HCT116 (cell line): Measurements from ENCODE around the gene SLC37A4. TPM values are rescaled to one million over a fixed set of nuclear protein-coding genes. Genes with fewer than 3 reads are reported as not detected.

Experiments used
- ATAC-seq: fragments of 200-7000 bp; cut with Tn5 transposase; 2 replicates; pipeline ENCODE4 v1.9.1; 2020; ENCODE audit warnings: mild to moderate bottlenecking, moderate library complexity
- BruUV-seq: library from RNA; stranded (reverse); fragments of 400-500 nt; replicated peaks from 2 replicates; lab custom pipeline; 2021; lab: Mats Ljungman, UMichigan
- CTCF ChIA-PET: fragments of 300-600 bp; sonication (Branson Sonifier 250); formaldehyde crosslinking; loops from one replicate; lab custom pipeline; 2021; ENCODE audit warnings: antibody characterized with exemption; lab: Charles Lee
- POLR2A ChIA-PET: fragments of 300-600, 350-600 bp; sonication (Branson Sonifier 250); formaldehyde crosslinking; loops from one replicate; lab custom pipeline; 2021; ENCODE audit warnings: antibody characterized with exemption; lab: Charles Lee
- RAD21 ChIA-PET, 2 experiments: fragments of 300-600 bp; sonication (Branson Sonifier 250); formaldehyde crosslinking; loops; one replicate each; lab custom pipeline; 2023; ENCODE audit warnings: low total read pairs in 2 of 2; ENCODE audit not compliant: uncharacterized antibody in 2 of 2, unreplicated experiment in 2 of 2, low non-redundant PET in 1 of 2; lab: Charles Lee
- DNase-seq: peaks from one replicate; pipeline ENCODE4 v3.0.0-alpha.2; 2010; ENCODE audit warnings: low read depth, low spot score
- H2AFZ ChIP-seq: fragments of 200-600 bp; shearing (Covaris generic), sonication (generic); 2 replicates; pipeline ENCODE4 v1.6.1; 2017; ENCODE audit warnings: low read depth, mixed run types, mixed read lengths, antibody characterized with exemption, low read length; ENCODE audit not compliant: poor library complexity, severe bottlenecking
- H3K27ac ChIP-seq: 2 replicates; pipeline ENCODE4 v1.5.1; 2012; ENCODE audit warnings: low read depth, low read length
- H3K27me3 ChIP-seq: fragments of 200-600 bp; sonication (generic); 2 replicates; pipeline ENCODE4 v1.6.1; 2016; ENCODE audit warnings: mixed run types, low read length, mixed read lengths; ENCODE audit not compliant: insufficient read depth
- H3K36me3 ChIP-seq, 2 experiments: fragments of 200-500 bp in 1 of 2; fragments of 200-600 bp in 1 of 2; sonication (Bioruptor generic) in 1 of 2; sonication (generic) in 1 of 2; 2 replicates each; pipeline versions ENCODE4 v1.5.1 to v1.6.1; 2014 to 2016; ENCODE audit warnings: low read length in 2 of 2, inconsistent platforms in 1 of 2, mixed read lengths in 1 of 2, mixed run types in 1 of 2; ENCODE audit not compliant: insufficient read depth in 2 of 2, control insufficient read depth in 1 of 2
- H3K4me1 ChIP-seq, 2 experiments: fragments of 200-600 bp in 1 of 2; sonication (generic) in 1 of 2; 2 replicates each; pipeline versions ENCODE4 v1.5.1 to v1.6.1; 2012 to 2017; ENCODE audit warnings: low read length in 2 of 2, inconsistent platforms in 1 of 2, mild to moderate bottlenecking in 1 of 2, mixed read lengths in 1 of 2, mixed run types in 1 of 2, moderate library complexity in 1 of 2; ENCODE audit not compliant: insufficient read depth in 2 of 2, control insufficient read depth in 1 of 2
- H3K4me2 ChIP-seq: fragments of 200-600 bp; sonication (generic); 2 replicates; pipeline ENCODE4 v1.6.1; 2017; ENCODE audit warnings: mixed run types, low read length, mixed read lengths
- H3K4me3 ChIP-seq, 2 experiments: fragments of 200-600 bp in 1 of 2; sonication (generic) in 1 of 2; replicated peaks in 1 of 2; 2 replicates each; pipeline ENCODE4 v1.5.1; 2011 to 2016; ENCODE audit warnings: low read length in 2 of 2, control low read depth in 1 of 2, low read depth in 1 of 2, mild to moderate bottlenecking in 1 of 2, mixed read lengths in 1 of 2, mixed run types in 1 of 2
- H3K79me2 ChIP-seq: fragments of 200-600 bp; sonication (generic); 2 replicates; pipeline ENCODE4 v1.6.1; 2017; ENCODE audit warnings: mild to moderate bottlenecking, mixed run types, low read length, moderate library complexity, mixed read lengths; ENCODE audit not compliant: insufficient read depth
- H3K9ac ChIP-seq: fragments of 200-600 bp; sonication (generic); 2 replicates; pipeline ENCODE4 v1.6.1; 2016; ENCODE audit warnings: low read length, mixed read lengths
- H3K9me2 ChIP-seq: fragments of 200-600 bp; sonication (generic), shearing (Covaris generic); 2 replicates; pipeline ENCODE4 v1.6.1; 2017; ENCODE audit warnings: mixed run types, mild to moderate bottlenecking, moderate library complexity; ENCODE audit not compliant: insufficient read depth
- H3K9me3 ChIP-seq, 2 experiments: fragments of 200-500 bp in 1 of 2; fragments of 200-600 bp in 1 of 2; sonication (Bioruptor generic) in 1 of 2; sonication (generic) in 1 of 2; 2 replicates each; pipeline ENCODE4 v1.6.1; 2014 to 2017; ENCODE audit warnings: low read length in 2 of 2, mixed read lengths in 2 of 2, inconsistent platforms in 1 of 2, low read depth in 1 of 2, mild to moderate bottlenecking in 1 of 2, mixed run types in 1 of 2, moderate library complexity in 1 of 2; ENCODE audit not compliant: control insufficient read depth in 1 of 2, insufficient read depth in 1 of 2
- H4K20me1 ChIP-seq: fragments of 200-600 bp; sonication (generic), shearing (Covaris generic); 2 replicates; pipeline ENCODE4 v1.6.1; 2017; ENCODE audit warnings: mixed run types, mild to moderate bottlenecking, moderate library complexity; ENCODE audit not compliant: insufficient read depth
- CBX3 ChIP-seq: IDR thresholded peaks from 2 replicates; pipeline ENCODE4 v1.6.1; 2012; ENCODE audit warnings: low read depth
- CEBPB ChIP-seq: IDR thresholded peaks from 2 replicates; pipeline ENCODE4 v1.6.1; 2012; ENCODE audit warnings: low read depth
- EZH2 ChIP-seq: fragments of 200-600 bp; sonication (generic); IDR thresholded peaks from 2 replicates; pipeline ENCODE4 v1.6.1; 2017; ENCODE audit warnings: antibody characterized with exemption, mixed run types
- EZH2phosphoT487 ChIP-seq: fragments of 200-600 bp; IDR thresholded peaks from 2 replicates; pipeline ENCODE4 v1.6.1; 2018; ENCODE audit warnings: antibody characterized with exemption, borderline replicate concordance
- JUND ChIP-seq: IDR thresholded peaks from 2 replicates; pipeline ENCODE4 v1.6.1; 2012
- POLR2A ChIP-seq: IDR thresholded peaks from 2 replicates; pipeline ENCODE4 v1.7.0; 2011; ENCODE audit warnings: borderline replicate concordance; ENCODE audit not compliant: insufficient read depth, insufficient read length; ENCODE audit errors: extremely low read depth
- SIN3A ChIP-seq: IDR thresholded peaks from 2 replicates; pipeline ENCODE4 v1.6.1; 2012; ENCODE audit warnings: low read depth
- SP1 ChIP-seq: IDR thresholded peaks from 2 replicates; pipeline ENCODE4 v1.6.1; 2012; ENCODE audit warnings: low read depth
- SRF ChIP-seq: IDR thresholded peaks from 2 replicates; pipeline ENCODE4 v1.6.1; 2012; ENCODE audit warnings: low read depth
- YY1 ChIP-seq: IDR thresholded peaks from 2 replicates; pipeline ENCODE4 v1.6.1; 2011; ENCODE audit warnings: low read length, low read depth, moderate library complexity, mild to moderate bottlenecking; ENCODE audit not compliant: insufficient replicate concordance; ENCODE audit errors: extremely low read depth
- ZFX ChIP-seq: fragments of 450-650 bp; IDR thresholded peaks from 2 replicates; pipeline ENCODE4 v1.6.1; 2017
- ZNF274 ChIP-seq: fragments of 200-500 bp; sonication (Bioruptor generic); IDR thresholded peaks from 2 replicates; pipeline ENCODE4 v1.6.1; 2014; ENCODE audit warnings: mild to moderate bottlenecking, low read depth, low read length, inconsistent platforms
- intact Hi-C: fragments of 100-400 bp; cut with micrococcal nuclease; formaldehyde crosslinking; loops from 2 replicates; pipeline ENCODE4 v1.10.0; 2022
- total RNA-seq: library from RNA; stranded (reverse); gene quantifications from one replicate; pipeline ENCODE4 v1.2.1, GENCODE V29; 2021; ENCODE audit not compliant: unreplicated experiment
- TF ChIP-seq, protein P1 (sequence below): IDR thresholded peaks from 2 replicates; pipeline ENCODE4 v1.6.1; 2012

Gene SLC37A4
- total RNA-seq, 1 experiment from 2014 or later, result 49.8 TPM

DNA sequence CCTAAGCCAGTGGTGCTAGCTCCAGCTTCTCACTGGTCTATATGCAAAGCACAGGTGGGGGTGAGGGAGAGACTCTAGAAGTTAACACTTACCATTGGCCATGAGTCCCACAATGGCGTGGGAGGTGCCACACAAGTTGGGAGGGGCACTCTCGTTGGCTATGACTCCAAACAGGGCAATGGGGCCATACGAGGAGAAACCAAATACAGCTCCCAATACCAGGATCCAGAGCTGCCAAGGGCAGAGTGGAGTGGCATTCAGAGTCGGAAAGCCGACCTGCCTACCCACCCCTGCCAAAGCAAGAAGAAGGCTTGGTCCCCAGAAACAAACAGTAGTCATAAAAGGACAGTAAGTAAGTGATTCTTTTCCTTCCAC is 5.6 kb downstream of the SLC37A4 start:
- Histone ChIP-seq H3K9ac (no peak overlapping the region), H2AFZ (no peak overlapping the region), H3K27me3 (no peaks in the 10 kb centered on the region), H3K79me2 (peaks cover 38% of the 10 kb centered on the region), H3K9me3 (no peaks in the 10 kb centered on the region), H3K4me3 (no peak overlapping the region), H4K20me1 (no peaks in the 10 kb centered on the region), H3K36me3 (peaks cover 21 to 38% of the 10 kb centered on the region in 2 experiments; a peak in 3 of 4 replicates), H3K4me1 (peaks cover 8 to 30% of the 10 kb centered on the region in 2 experiments), H3K27ac (no peak overlapping the region), H3K9me2 (no peaks in the 10 kb centered on the region), H3K4me2 (no peak overlapping the region)
- no TSS peak for BruUV-seq
- ATAC-seq, result no peak
- CTCF ChIA-PET, result no interaction called here
- RAD21 ChIA-PET, result no interaction called here
- intact Hi-C loops, result no loop called here
- DNase-seq, result no peak
- TF ChIP-seq POLR2A (no peak), CBX3 (no peak), SRF (no peak), ZNF274 (no peak), SIN3A (no peak), EZH2phosphoT487 (no peak), YY1 (no peak), ZFX (no peak), CEBPB (no peak), JUND (no peak), EZH2 (no peak), SP1 (no peak)
- TF ChIP-seq, protein P1, sequence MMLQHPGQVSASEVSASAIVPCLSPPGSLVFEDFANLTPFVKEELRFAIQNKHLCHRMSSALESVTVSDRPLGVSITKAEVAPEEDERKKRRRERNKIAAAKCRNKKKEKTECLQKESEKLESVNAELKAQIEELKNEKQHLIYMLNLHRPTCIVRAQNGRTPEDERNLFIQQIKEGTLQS, result no peak
- POLR2A ChIA-PET, result interaction anchor here (1.0 kb wide), 1 partner anchor 31 kb away, joined by 3 read pairs; no protein-coding TSS in a partner anchor
